ENCODE results near the gene TAS2R10. TPM values are rescaled to one million over a fixed set of nuclear protein-coding genes. Genes with fewer than 3 reads are reported as not detected.

Gene TAS2R10
- total and polyA plus RNA-seq, 8 donors: 0.37 to 3.3 (median 2.6) TPM; not detected in 1

DNA sequence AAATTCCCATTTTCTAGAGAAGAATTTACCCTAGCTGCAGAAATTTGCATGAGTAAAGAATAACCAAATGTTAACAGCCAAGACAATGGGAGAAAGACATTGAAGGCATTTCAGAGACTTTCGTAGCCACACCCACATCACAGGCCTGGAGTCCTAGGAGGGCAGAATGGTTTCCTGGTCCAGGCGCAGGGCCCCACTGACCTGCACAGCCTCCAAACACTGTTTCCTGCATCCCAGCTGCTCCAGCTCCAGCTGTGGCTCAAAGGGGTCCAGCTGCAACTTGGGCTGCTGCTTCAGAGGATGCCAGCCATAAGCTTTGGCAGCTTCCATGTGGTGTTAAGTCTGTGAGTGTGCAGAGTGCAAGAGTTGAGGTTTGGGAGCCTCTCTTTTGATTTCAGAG is 29.6 kb upstream of the TAS2R10 start:
- Histone ChIP-seq H3K9me3 (peaks cover 0 to 37% of the 10 kb centered on the region in 2 donors), H3K4me1 (no peaks in the 10 kb centered on the region), H3K4me3 (no peak overlapping the region), H3K27me3 (no peaks in the 10 kb centered on the region), H3K36me3 (peaks cover 0 to 18% of the 10 kb centered on the region in 2 donors), H3K27ac (no peak overlapping the region)
- ATAC-seq (no peak), DNase-seq (no peak)
- TF ChIP-seq, protein P1, sequence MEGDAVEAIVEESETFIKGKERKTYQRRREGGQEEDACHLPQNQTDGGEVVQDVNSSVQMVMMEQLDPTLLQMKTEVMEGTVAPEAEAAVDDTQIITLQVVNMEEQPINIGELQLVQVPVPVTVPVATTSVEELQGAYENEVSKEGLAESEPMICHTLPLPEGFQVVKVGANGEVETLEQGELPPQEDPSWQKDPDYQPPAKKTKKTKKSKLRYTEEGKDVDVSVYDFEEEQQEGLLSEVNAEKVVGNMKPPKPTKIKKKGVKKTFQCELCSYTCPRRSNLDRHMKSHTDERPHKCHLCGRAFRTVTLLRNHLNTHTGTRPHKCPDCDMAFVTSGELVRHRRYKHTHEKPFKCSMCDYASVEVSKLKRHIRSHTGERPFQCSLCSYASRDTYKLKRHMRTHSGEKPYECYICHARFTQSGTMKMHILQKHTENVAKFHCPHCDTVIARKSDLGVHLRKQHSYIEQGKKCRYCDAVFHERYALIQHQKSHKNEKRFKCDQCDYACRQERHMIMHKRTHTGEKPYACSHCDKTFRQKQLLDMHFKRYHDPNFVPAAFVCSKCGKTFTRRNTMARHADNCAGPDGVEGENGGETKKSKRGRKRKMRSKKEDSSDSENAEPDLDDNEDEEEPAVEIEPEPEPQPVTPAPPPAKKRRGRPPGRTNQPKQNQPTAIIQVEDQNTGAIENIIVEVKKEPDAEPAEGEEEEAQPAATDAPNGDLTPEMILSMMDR (IDR thresholded peaks at IDR 0.05): no peak
- intact Hi-C loops (cut with DNase I): no loop called here

DNA sequence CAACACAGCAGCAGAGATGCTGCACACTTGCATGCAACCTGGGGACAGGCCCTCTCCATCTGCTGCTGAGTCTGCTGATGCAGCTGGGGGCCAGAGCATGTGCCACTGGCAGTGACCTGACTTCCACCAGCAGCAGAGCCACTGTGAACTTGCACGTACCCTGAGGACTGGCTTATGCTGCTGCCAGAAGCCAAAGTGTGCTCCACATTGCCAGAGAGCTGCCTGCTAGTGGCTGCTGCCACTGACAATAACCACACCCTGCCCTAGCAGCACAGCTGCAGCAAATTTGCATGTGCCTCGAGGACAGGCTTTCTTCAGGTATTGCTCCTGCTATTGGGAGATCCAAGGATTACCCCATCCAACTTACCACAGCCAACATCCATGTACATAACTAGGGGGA is 27.6 kb upstream of the TAS2R10 start:
- Histone ChIP-seq H3K27me3 (no peaks in the 10 kb centered on the region), H3K4me3 (no peak overlapping the region), H3K36me3 (peaks cover 0 to 18% of the 10 kb centered on the region in 2 donors), H3K4me1 (no peaks in the 10 kb centered on the region), H3K27ac (no peak overlapping the region), H3K9me3 (peaks cover 0 to 28% of the 10 kb centered on the region in 2 donors)
- TF ChIP-seq, protein P1 (IDR thresholded peaks at IDR 0.05): no peak
- intact Hi-C loops (cut with DNase I): no loop called here
- ATAC-seq: no peak
- peak in 1 of 4 donors; percentile 40 for DNase-seq

DNA sequence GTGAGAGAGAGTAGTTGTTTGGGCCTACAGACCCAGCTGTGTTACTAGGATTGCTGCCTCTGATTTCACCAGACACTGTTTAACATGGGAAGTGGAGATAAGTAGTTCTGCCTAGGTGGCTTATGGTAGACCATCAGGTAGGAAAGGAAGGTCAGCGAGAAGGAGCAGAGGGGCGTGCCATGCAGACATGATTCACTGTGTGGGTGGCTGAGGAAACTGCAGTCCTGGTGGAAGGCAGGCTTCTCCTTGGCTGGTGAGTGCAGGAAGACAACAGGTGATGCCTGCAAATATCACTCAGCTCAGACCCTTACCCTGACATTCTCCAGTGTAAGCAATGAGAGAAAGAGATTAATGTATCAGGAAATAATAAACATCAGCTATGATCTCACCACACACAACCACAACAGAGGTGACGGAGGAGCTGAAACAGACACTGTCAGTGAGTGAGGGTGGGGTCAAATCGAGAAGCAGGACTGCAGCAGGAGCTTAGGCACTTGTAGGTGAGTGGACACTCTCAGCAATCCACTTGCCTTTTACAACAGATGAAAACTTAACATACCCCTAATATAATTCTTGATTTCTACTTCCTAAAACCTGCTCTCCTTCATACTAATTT is 25.2 kb upstream of the TAS2R10 start:
- DNase-seq (no peak), ATAC-seq (no peak)
- Histone ChIP-seq H3K4me1 (no peaks in the 10 kb centered on the region), H3K9me3 (peaks cover 0 to 8% of the 10 kb centered on the region in 2 donors), H3K4me3 (no peak overlapping the region), H3K27me3 (no peaks in the 10 kb centered on the region), H3K27ac (no peak overlapping the region), H3K36me3 (peaks cover 0 to 9% of the 10 kb centered on the region in 2 donors)
- TF ChIP-seq, protein P1 (IDR thresholded peaks at IDR 0.05): no peak
- intact Hi-C loops (cut with DNase I): no loop called here

DNA sequence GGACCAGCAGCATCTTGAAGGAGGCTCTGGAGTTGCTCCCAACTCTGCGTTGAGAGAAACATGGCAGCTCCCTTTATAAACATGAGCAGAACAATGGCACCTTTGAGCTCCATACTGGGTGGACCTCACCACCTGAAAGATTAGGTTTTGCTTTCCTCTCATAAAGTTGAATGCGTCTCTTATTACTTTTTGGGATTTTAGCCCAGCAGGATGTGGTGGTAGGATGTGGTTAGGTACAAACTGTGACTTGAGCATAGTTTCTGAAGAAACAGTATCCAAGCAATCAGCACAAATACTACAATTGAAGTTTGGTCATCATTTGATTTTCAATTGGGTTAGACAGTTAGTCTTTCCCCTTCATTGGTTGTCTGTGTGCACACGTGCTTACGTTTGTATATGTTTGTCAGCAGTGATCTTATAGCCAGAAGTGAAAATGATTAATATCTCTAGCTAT is 23.3 kb upstream of the TAS2R10 start, which contains the start of gene PRR4:
PRR4 (minus strand) TSS at position 51 of the 454 bp plus-strand sequence; CDS start at position 13, 38 bp downstream.
- TF ChIP-seq, protein P1 (IDR thresholded peaks at IDR 0.05): no peak
- intact Hi-C loops (cut with DNase I): no loop called here
- no peaks in the 10 kb centered on the region for H3K9me3 ChIP-seq
- no peak for ATAC-seq
- H3K27me3 ChIP-seq: no peaks in the 10 kb centered on the region
- DNase-seq: no peak
- H3K4me1 ChIP-seq: no peaks in the 10 kb centered on the region
- no peaks in the 10 kb centered on the region for H3K36me3 ChIP-seq
- H3K4me3 ChIP-seq: no peak within 1 kb of the TSS
- H3K27ac ChIP-seq: no peak within 1 kb of the TSS

DNA sequence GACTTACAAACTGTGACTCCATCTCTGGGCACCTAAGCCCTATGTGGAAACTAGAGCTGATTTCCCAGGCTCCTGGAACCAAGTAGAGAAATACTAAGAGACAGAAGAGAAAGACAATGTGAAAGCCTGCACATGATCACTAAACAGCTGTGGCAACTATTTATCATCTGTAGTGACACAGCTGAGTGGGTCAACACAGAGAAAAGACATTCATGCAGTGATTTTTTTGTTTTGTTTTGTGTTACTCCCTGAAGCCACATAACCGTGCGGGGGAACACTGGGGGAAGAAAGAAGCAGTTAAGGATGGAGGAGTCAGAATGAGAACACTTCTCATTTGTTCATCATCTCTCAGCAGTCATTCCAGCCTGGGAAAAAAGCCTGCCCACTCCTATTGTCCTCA is 21.6 kb upstream of the TAS2R10 start:
- ATAC-seq (no peak), DNase-seq (no peak)
- Histone ChIP-seq H3K36me3 (no peaks in the 10 kb centered on the region), H3K4me1 (no peaks in the 10 kb centered on the region), H3K9me3 (no peaks in the 10 kb centered on the region), H3K27me3 (no peaks in the 10 kb centered on the region), H3K4me3 (no peak overlapping the region), H3K27ac (no peak overlapping the region)
- intact Hi-C loops (cut with DNase I): no loop called here
- TF ChIP-seq, protein P1 (IDR thresholded peaks at IDR 0.05): no peak
